HG03175 (cell line): ENCODE results near the gene PSTPIP1.

Source experiments
- ATAC-seq: cut with Tn5 transposase; IDR thresholded peaks from one replicate; pipeline ENCODE4 v1.9.1; 2021; ENCODE audit warnings: mild to moderate bottlenecking, moderate library complexity; ENCODE audit not compliant: unreplicated experiment

PSTPIP1 gene

DNA sequence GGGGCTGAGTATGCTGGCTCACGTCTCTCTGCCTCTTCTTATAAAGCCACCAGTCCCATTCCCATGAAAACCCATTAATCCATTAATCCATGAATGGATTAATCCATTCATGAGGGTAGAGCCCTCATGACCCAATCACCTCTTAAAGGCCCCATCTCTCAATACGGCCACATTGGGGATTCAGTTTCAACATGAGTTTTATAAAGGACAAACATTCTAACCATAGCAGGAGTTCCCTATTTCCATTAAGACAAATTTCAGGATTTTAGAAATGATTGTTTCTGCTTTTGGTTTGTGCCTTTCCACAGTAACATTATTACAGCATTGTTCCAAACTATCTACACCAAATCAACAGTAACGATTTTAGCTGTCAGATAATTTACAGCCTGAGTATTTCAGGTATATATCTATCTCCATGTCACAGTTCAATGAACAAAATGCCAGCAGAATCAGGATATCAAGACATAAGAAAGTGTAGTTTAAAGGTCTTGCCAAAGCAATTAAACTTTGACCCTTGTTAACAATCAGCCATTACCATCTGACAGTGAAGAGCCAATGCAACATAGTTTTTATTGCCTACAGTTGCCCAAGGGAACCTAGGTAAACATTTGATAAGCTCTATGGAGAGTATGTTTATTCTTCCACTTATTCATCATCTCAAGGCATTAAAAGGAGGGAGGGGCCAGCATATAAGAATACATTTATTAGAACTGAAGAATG is 72.2 kb downstream of the PSTPIP1 start:
- no peak for ATAC-seq

DNA sequence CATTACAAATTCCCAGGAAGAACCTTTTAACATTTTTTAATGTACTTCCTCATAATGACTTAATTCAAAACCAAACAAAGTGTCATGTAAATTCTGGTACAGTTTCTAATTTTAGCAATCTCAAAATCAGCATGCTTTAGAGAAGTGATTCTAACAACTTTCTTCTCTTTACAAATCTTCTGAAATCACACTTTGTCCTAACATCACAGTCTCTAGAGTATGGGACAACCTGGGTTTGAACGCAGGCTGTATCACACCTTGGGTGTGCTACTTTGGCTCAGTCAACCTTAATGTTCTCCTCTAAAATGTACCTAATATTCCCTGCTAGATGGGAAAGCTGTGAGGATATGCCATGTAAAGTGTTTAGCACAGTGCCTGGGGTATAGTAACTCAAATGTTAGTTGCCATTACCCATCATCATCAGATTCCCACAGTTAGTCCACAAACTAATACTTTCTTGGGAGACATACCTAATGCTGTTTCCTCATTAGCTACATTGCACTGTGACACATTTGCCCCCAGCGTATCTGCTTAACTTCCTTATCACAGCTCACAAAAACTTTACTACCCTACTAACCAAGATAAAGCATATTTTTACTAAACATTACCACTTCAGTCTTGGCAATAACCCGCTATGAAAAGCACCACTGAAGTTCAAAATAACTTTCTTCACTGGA is 72.9 kb downstream of the PSTPIP1 start:
- peak; percentile 39 for ATAC-seq

DNA sequence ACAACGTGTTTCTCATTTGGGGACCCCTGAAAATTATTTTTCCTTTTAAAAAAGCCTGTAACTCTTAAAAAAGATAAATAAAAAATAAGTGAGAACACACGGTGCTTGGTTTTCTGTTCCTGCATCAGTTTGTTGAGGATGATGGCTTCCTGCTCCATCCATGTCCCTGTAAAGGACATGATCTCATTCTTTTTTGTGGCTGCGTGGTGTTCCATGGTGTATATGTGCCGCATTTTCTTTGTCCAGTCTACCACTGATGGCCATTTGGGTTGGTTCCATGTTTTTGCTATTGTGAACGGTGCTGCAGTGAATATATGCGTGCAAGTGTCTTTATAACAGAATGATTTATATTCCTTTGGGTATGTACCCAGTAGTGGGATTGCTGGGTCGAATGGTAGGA is 73.7 kb downstream of the PSTPIP1 start:
- no peak for ATAC-seq

DNA sequence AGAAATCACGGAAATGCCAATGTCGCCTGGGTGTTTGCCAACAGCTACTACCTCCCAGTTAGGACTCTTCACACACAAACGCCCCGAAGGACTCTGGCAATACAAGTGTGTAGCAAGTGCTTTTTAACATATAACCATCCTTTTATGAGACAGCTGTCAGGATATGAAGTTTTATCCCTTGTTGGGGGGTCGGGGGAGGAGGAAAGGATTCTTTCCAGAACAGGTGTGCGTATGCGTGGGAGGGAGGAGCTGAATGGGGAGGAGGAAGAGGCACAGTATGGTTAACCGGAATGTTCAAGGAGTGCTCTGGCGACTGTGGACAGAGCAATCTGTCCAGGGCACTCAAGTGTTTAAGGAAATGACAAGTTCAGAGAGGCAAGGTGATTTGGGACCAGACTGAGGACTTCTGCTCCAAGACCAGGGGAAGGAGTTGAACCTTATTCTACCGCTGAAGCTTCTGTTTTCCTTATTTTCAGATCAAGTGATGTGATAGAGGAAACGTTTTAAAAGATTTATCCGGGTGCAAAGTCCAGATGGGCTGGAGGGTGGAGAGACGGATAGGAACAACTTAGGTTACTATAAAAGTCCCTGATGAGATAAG is 74.7 kb downstream of the PSTPIP1 start:
- no peak for ATAC-seq

DNA sequence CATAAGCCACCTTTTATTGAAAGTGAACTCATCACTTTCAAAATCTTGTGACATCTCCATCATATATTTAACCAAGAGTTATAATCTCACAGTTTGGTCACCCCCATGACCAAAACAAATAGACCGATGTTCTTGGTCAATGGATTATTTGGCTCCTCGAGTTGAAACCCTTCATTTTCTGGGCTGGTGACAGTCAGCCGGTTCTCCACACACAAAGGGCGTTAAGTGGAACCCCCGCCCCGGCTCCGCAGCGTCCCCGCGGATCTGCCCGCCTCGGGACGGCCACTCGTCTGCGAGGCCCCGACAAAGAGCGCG is 75.2 kb downstream of the PSTPIP1 start:
- no peak for ATAC-seq

DNA sequence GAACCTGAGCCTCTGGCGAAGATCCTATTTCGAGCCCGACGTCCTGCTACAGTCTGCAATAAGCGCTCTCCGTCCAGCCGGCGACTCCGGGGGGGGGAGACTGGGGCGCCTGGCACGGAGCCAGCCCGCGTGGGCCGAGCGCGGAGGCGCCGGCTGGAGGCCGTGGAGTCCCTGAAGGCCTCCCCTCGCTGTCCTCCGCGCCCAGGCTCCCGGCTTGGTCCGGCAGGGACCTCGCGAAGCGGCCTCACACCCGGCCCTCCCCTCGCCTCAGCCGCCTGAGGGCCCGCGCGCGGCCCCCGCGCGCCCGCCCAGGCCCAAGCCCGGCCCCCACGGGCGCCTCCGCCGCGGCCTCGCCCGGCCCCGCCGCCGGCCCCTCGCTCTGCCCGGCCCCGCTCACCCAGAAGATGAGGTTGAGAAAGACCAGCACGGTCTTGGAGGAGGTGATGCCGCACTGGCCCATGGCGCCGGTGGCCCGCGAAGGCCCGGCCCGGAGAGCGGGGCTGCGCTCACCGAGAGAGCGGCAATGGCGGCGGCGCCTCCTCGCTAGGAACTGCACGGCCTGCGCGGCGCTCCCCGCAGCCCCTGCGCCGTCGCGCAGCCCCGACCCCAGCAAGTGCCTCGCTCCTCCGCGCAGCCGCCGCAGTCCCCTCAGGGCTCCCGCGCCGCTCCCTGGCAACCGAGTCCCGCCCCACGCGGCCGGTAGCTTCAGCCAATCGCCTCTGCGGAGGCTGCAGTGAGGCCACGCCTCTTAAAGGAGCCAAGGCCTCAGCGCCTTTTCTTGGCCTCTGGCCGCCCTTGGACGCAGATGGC is 75.8 kb downstream of the PSTPIP1 start, which contains the start of gene TSPAN3:
TSPAN3 (minus strand) TSS at position 615 of the 810 bp plus-strand sequence; CDS start at position 460, 155 bp downstream.
- peak; percentile 92 for ATAC-seq

DNA sequence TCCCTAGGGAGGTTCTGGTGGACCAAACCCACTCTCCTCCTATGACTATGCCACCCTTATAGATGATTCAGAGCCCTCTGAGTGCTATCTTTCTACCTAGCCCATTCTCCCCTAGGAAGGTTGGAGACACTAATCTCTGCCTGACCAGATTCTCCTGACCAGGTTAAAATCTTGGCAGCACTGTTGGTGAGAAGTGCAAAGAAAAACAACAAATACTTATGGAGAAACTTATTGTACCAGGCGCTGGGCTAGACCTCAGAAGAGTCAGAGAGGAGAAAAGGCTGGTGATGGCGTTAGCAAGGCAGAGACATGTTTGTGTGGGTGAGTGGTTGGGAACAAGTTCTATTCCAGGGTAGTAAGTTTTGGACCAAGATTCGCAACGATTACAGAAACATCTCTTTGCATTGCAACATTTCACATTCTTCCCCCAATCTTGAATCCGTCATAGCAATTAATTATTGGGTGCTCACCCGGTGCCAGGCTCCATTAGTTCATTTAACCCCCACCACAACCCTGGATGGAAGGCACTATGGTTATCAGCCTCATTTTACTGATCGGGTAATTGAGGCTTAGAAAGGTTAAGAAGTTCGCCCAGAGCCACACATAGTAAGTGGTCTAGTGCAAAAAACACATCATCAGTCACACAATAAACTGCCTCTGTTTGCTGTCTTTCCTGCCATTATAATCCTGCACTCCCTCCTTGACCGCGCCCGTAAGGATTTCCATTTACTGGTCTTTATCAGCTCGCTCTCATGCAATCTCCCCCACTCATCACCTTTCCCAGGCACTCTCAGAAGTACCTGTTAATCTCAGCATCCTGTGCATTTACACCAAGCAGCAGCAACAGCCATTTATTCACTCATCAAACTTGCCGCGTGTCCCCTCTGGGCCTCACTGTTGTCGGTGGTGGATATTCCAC is 76.6 kb downstream of the PSTPIP1 start:
- ATAC-seq, result no peak

DNA sequence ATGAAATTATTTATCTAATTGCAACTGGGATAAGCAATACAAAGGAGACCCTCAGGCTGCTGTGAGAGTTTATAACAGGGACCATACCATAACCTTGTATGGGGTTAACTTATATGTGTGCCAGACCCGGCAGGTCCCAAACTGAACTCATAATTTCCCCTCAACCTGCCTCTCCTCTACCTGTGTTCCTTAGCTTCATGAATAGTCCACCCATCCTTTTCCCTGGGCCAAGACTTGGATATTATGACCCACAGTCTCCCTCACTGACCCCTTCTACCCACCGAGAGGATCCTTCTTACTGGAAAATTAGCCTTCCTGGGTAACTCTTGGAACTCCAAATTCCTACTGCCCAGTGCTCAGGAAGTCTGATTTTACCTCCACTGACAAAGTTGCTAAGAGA is 79.4 kb downstream of the PSTPIP1 start:
- no peak for ATAC-seq

DNA sequence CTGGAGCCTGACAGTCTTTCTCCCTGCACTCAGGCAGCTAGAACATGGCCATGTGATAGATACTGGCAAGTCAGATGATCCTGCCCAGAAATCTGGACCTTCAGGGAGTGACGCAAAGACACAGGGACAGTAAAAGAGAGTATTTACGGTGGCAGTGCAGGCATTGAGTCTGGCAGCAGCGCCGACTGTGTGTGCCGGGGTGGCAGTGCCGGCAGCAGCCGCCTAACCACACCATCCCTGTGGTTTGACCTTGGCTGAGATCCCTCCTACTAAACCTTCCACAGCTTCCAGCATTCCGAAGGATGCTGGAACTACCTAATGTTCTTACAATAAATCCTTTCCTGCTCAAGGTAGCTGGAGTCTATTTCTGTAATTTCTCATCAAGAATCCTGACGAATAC is 80.6 kb downstream of the PSTPIP1 start:
- no peak for ATAC-seq

DNA sequence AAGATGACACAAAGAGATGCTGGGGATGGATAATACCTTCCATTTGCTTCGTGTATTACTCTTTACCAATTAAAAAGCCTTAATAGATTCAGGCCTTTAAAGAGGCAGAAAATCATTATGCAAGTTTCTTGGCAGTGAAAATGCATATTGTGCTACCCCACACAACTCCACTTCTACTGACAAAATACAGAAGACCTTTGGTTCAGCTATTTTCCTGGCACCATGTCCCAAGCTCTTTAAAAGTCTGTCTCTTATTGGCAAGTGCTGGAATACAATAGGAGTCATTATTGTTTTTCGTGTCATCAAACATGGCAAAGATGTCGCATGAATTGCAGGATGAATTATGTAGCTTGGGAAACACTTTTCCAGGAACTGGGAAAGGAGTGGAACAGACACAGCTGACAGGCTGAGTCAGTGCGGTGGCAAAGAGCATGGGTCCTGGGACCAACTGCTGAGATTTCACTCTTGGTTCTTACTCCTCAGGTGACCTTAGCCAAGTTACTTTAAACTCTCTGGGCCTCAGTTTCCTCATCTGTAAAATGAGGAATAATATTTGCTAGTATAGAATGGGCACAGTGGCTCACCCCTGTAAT is 81.5 kb downstream of the PSTPIP1 start:
- ATAC-seq, result no peak

DNA sequence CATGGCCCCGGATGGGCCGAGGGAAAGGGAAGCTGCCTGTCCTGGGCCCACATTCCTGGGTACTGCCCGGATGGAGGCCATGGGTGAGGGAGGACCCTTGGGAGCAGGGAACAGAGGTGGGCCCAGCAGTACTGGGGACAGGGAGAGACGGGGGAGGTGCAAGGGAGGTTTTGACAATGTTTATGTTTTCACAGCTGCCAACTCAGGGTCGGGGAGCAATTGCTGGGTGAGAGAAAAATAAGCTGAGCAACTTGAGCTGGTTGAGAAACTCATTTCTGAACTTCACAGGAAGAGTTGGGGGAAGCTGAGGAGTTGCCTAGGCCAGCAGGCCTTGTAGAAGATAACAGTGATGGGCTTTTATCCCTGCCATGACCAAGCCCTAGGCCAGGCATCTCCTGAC is 87.0 kb downstream of the PSTPIP1 start:
- ATAC-seq, result no peak

DNA sequence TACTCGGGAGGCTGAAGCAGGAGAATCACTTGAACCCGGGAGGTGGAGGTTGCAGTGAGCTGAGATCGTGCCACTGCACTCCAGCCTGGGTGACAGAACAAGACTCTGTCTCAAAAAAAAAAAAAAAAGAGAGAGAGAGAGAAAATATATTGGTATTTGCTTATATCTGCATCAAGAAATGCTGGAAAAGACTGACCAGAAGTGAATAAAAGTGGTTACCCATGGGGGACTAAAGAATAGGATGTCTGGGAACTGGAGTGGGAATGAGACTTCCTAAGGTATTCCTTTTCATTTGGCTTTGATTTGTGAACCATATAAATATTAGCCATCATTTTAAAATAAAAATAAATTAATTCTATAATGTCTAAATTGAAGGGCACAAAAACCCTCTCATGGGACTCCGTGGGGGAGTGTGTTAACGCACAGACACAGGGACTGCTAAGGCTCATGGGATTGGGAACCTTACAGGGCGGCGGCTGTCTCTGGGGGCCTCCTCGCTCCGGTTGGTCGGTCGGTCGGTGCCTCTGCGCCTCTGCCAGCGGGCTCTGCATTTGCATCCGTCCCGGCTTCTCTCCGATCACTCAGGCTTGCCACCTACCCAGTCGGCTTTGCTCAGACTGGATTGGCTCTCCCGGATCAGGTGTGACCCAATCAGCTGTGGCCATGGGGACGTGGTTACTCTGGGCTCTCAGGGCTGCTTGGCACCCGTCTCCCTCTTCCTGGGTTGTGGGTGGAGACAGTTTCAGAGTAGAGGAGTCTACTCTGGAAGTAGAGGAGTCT is 88.6 kb downstream of the PSTPIP1 start:
- ATAC-seq, result peak; percentile 82

DNA sequence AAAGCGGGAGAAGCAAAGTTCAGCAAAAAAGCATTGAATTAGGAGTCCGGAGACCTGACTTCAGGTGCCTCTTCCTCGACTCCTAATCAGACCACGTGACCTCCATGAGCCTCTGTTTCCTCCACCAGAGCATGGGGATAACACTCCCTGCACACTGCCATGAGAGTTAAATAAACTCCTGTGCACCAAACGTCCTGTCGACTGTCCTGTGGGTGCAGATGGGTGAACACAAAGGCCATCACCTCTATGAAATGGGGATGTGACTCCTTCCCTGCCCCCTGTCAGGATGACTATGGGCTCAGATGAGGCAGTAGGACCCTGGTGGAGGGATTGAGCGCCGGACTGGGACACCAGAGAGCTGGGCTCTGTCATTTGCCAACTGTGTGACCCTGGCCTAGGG is 89.5 kb downstream of the PSTPIP1 start:
- no peak for ATAC-seq

DNA sequence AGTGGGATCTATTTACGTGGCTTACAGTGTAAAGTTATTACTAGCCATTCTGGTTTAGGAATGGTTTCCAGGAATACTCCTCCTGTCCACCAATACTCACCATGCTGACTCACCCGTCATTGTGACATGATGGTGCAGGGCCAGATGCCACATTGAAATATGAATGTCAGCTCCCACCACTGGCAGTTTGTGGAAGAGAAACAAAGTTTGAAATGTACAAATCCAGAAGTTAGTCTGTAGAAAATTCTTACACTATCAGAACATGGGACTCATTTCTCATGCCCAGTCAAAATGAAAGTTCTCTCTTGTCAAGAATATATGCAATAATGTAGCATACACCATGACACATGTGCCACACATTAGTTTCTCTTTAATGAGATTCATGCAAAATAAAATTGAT is 90.4 kb downstream of the PSTPIP1 start:
- ATAC-seq, result no peak
